ENCODE results near the gene GNB2.
A peak's percentile ranks its signal among the peaks of the same experiment; 100 is the strongest.

GNB2 gene

GRCh38 chr7:100683659-100684533, 10.4 kb downstream of the GNB2 start:
- H3K4me1 Mint-ChIP-seq: peaks cover 42% of the 10 kb centered on the region
- H3K36me3 Mint-ChIP-seq: peaks cover 88% of the 10 kb centered on the region
- H3K9me3 Mint-ChIP-seq: no peaks in the 10 kb centered on the region
- DNase-seq (ENCODE audit: low spot score in 2 of 2): no peak
- H3K27ac Mint-ChIP-seq: no peak overlapping the region
- no peak overlapping the region for H3K4me3 Mint-ChIP-seq
- no peak for ATAC-seq

DNA sequence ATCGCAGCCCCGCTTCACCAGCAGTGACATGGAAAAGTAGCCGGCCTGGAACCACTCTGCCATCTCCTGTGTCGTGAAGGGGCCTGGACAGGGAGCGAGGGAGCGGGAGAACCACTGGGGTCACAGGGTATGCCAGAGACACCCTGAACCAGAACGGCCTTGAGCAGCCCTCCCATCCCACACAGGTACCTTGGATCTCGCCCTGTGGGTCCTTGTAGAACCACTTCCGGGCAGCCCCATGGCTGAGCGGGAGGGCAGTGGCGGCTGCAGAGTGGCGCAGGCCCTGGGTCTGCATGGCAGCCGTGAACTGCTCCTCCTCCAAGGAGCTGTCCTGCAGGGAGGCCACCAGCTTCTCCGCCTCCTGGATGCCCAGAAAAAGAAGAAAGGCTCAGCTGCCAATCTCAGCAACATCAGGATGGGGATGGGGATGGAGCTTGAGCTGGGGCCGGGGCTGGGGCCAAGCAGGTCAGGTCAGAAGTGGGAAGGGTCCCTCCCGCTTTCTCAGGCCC, 11.0 kb downstream of the GNB2 start:
- no peak overlapping the region for H3K27ac Mint-ChIP-seq
- H3K4me1 Mint-ChIP-seq: peaks cover 42% of the 10 kb centered on the region
- ATAC-seq (no peak), DNase-seq (ENCODE audit: low spot score in 2 of 2) (no peak)
- no peaks in the 10 kb centered on the region for H3K9me3 Mint-ChIP-seq
- peaks cover 88% of the 10 kb centered on the region for H3K36me3 Mint-ChIP-seq
- no peak overlapping the region for H3K4me3 Mint-ChIP-seq

DNA sequence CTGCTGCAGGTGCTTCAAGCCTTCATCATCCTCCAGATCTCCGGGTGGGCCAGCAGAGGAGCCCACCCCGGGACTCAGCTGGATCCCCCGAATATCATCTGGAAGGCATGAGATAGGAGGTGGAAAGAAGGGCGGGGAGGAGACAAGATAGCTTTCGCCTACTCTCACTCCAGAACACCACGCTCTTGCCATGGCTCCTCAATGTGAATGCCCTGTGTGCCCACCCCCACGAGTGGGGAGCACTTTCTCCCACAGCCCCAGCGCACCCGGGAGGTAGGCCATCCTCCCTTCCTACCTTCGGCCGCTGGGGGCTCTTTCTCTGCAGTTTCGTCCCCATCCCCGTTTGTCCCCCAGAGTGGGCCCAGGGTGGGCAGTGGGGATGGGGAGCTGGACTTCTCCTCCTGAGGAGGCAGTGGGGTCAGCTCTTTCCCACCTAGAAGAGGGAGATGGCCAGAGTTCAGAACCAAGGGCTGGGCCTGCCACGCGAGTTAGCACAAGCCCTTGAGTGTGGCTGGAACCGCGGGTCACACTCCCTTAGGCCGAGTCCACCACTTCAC, 11.6 kb downstream of the GNB2 start:
- no peak overlapping the region for H3K4me3 Mint-ChIP-seq
- H3K36me3 Mint-ChIP-seq: peaks cover 87% of the 10 kb centered on the region
- no peak for DNase-seq (ENCODE audit: low spot score in 2 of 2)
- peaks cover 40% of the 10 kb centered on the region for H3K4me1 Mint-ChIP-seq
- ATAC-seq: no peak
- no peaks in the 10 kb centered on the region for H3K9me3 Mint-ChIP-seq
- H3K27ac Mint-ChIP-seq: no peak overlapping the region

- DNase-seq (ENCODE audit: low spot score in 2 of 2): no peak
- ATAC-seq: no peak
- Mint-ChIP-seq H3K9me3 (no peaks in the 10 kb centered on the region), H3K4me3 (no peak overlapping the region), H3K27ac (no peak overlapping the region), H3K36me3 (peaks cover 81% of the 10 kb centered on the region), H3K4me1 (peaks cover 35% of the 10 kb centered on the region)
These were observed 12.1 kb downstream of the GNB2 start for GRCh38 chr7:100685631-100686145.

DNA sequence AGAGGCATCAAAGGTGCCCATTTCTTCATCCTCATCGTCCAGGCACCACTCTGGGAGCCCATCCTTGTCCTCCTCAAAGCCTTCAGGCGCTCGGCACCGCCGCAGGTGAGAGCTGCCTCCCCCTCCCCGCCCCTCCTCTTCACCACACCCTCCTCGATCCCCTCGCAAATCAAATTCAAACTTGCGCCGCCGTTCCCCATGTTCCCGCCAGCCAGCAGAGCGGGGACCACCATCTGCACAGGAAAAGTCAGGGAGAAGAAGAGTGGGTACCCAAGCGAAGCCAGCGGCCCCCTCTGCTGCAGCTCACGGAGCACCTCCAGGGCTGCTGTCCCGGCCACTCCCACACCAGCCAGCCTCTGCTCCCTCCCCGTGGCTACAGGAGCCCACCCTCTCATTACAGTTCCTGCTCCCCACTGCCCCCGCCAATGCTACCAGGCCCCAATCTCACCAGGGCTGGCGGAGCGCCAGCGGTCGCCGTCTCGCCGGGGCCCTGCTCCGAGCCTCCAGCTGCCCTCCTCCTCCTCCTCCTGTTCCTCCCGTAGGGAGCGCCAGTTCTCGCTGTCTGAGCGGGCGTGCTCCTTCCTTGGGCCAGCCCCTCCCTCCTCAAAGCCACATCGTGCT, 12.8 kb downstream of the GNB2 start:
- Mint-ChIP-seq H3K36me3 (peaks cover 75% of the 10 kb centered on the region), H3K4me3 (no peak overlapping the region), H3K4me1 (peaks cover 35% of the 10 kb centered on the region), H3K27ac (peak overlapping the region; percentile 70), H3K9me3 (no peaks in the 10 kb centered on the region)
- DNase-seq (ENCODE audit: low spot score in 2 of 2) (no peak), ATAC-seq (no peak)

GRCh38 chr7:100686822-100687211, 13.3 kb downstream of the GNB2 start:
- peaks cover 36% of the 10 kb centered on the region for H3K4me1 Mint-ChIP-seq
- H3K27ac Mint-ChIP-seq: peak overlapping the region; percentile 70
- H3K9me3 Mint-ChIP-seq: no peaks in the 10 kb centered on the region
- no peak for DNase-seq (ENCODE audit: low spot score in 2 of 2)
- H3K4me3 Mint-ChIP-seq: no peak overlapping the region
- no peak for ATAC-seq
- peaks cover 75% of the 10 kb centered on the region for H3K36me3 Mint-ChIP-seq

DNA sequence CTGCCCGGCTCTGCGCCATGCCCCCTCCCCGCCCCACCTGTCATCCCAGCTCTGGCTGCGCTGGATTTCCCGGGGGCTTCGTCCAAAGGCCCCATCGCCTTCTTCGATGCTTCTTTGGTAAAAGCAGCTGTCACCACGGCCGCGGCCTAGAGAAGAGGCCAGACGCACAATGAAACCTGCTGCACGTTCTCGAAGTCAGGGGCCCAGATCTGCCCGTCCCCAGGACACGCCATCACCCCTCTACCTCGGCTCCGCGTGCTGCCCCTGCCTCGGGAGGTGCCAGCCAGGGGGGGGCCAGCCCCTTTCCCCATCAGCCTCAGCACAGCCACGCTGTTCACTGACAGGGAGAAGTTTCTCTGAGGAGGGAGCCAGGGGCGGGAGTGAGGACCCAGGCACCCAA, 13.7 kb downstream of the GNB2 start:
- H3K9me3 Mint-ChIP-seq: no peaks in the 10 kb centered on the region
- DNase-seq (ENCODE audit: low spot score in 2 of 2): no peak
- H3K27ac Mint-ChIP-seq: peak overlapping the region; percentile 70
- H3K4me1 Mint-ChIP-seq: peaks cover 38% of the 10 kb centered on the region
- H3K4me3 Mint-ChIP-seq: no peak overlapping the region
- H3K36me3 Mint-ChIP-seq: peaks cover 75% of the 10 kb centered on the region
- ATAC-seq: no peak

DNA sequence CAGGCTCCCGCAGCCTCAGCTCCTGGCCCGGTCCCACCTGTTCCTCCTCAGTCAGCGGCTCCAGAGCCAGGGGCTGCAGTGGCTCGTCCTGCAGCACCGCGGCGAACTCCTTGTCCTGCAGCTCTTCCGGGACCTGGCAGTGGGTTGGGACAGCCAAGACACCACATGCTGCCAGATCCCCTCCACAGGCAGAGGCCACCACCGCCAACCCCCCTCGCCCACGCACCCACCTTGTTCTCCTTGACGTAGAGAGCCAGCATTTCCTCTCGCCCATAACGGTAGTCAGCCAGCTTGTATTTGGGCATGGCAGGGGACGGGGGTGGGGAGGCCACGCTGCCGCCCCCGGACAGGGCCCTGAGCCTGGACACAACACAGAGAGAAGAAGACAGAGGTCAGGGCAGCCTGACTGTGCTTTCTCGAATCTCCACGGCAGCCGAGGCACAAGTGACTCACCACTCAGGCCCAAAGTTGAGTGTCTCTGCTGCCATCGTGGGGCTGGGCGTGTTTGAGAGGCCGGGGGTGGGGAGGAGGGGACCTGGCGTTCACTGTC, 14.3 kb downstream of the GNB2 start:
- H3K4me1 Mint-ChIP-seq: peaks cover 43% of the 10 kb centered on the region
- H3K36me3 Mint-ChIP-seq: peaks cover 77% of the 10 kb centered on the region
- ATAC-seq (no peak), DNase-seq (ENCODE audit: low spot score in 2 of 2) (no peak)
- H3K4me3 Mint-ChIP-seq: no peak overlapping the region
- H3K9me3 Mint-ChIP-seq: no peaks in the 10 kb centered on the region
- peak overlapping the region; percentile 82 for H3K27ac Mint-ChIP-seq

GRCh38 chr7:100688326-100688860, 14.9 kb downstream of the GNB2 start:
- Mint-ChIP-seq H3K4me3 (no peak overlapping the region), H3K27ac (peak overlapping the region; percentile 82), H3K36me3 (peaks cover 77% of the 10 kb centered on the region), H3K4me1 (peaks cover 46% of the 10 kb centered on the region), H3K9me3 (no peaks in the 10 kb centered on the region)
- DNase-seq (ENCODE audit: low spot score in 2 of 2): no peak
- no peak for ATAC-seq

- H3K4me3 Mint-ChIP-seq: no peak overlapping the region
- no peak for DNase-seq (ENCODE audit: low spot score in 2 of 2)
These were observed 15.9 kb downstream of the GNB2 start for GRCh38 chr7:100689230-100690135.

DNA sequence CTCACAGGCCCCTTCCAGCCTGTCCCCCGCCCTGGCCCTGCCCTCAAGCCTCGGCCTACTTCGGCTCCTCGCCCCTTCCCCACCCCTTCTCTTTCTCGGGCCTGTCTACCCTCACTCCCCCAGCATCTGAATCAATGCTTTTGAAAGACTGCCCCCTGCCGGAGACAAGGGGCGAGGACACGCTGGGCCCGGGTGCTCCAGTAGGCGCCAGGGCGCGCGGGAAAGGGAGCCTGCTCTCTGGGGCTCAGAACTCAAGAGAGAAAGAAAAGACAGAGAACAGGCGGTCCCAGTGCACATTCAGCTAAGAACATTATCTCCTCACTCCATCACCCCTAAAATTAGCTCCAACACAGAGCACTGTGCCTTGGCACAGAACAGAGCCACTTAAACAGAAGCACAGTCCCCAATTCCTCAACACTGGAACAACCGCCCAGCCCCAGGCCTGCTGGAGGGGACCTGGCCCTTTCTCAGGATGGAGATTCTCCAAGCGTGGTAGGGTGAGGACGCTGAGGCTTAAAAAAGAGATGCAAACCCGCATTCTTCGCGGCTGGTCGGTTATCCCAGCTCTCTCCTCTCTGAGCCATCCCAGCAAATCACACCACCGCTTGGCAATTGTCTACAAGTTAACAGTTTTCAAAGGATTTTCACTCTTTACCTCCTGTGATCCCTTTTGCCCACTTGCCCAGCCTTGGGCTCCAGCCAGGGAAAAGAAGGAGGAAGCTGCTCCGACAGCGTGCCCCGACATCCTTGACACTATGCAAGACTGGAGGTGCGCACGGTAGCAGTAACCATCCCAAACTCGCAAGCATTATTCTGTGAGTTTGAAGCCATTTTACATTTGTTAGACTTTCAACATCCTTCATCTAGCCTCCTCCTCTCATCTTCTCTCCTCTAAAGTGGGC, 18.4 kb downstream of the GNB2 start:
- peak overlapping the region; percentile 96 for H3K27ac Mint-ChIP-seq
- H3K36me3 Mint-ChIP-seq: peaks cover 58% of the 10 kb centered on the region
- H3K9me3 Mint-ChIP-seq: no peaks in the 10 kb centered on the region
- peak overlapping the region; percentile 88 for H3K4me3 Mint-ChIP-seq
- DNase-seq (ENCODE audit: low spot score in 2 of 2): peak; percentile 84 to 91
- ATAC-seq: peak; percentile 80
- peaks cover 57% of the 10 kb centered on the region for H3K4me1 Mint-ChIP-seq

More at GRCh38 chr7:100689230-100690135, 15.9 kb downstream of the GNB2 start:
- Mint-ChIP-seq H3K4me1 (peaks cover 44% of the 10 kb centered on the region), H3K9me3 (no peaks in the 10 kb centered on the region), H3K27ac (peak overlapping the region; percentile 82), H3K36me3 (peaks cover 75% of the 10 kb centered on the region)
- no peak for ATAC-seq

DNA sequence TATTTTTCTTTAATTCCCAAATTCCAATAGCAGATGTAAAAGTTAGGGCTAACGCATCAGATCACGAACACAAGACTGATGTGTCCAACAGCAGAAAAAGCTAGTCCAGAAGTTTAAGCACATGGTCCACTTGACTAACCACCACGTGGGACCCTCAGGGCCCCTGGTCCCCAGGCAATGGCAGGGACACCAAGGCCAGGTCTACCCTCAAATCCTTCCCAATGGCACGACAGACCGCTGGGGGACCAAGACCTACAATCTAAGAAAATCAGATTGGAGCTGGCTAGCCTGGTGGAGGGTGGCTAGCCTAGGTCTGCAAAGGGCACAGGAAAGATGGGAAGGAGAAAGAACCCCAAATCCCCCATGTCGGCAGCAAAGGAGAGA, 19.0 kb downstream of the GNB2 start:
- peaks cover 57% of the 10 kb centered on the region for H3K4me1 Mint-ChIP-seq
- no peaks in the 10 kb centered on the region for H3K9me3 Mint-ChIP-seq
- H3K36me3 Mint-ChIP-seq: peaks cover 52% of the 10 kb centered on the region
- DNase-seq (ENCODE audit: low spot score in 2 of 2) (no peak), ATAC-seq (no peak)
- H3K27ac Mint-ChIP-seq: peak overlapping the region; percentile 96
- H3K4me3 Mint-ChIP-seq: peak overlapping the region; percentile 88

- Mint-ChIP-seq H3K36me3 (peaks cover 42% of the 10 kb centered on the region), H3K4me3 (peak overlapping the region; percentile 88), H3K27ac (peak overlapping the region; percentile 96), H3K9me3 (no peaks in the 10 kb centered on the region), H3K4me1 (peaks cover 48% of the 10 kb centered on the region)
- ATAC-seq (peak; percentile 60), DNase-seq (ENCODE audit: low spot score in 2 of 2) (peak in 1 of 2 donors; percentile 58)
These were observed 20.0 kb downstream of the GNB2 start for GRCh38 chr7:100693312-100694097.

Measured in stimulated activated effector memory CD8-positive, alpha-beta T cell treated with anti-CD3 and anti-CD28 coated beads, Interleukin-12 subunit alpha, Interleukin-12 subunit beta, amount 100 ng/mL, for 72 hours (primary cell).